NCI-H460 (cell line): ENCODE results near the gene CALML3. TPM values are rescaled to one million over a fixed set of nuclear protein-coding genes. Genes with fewer than 3 reads are reported as not detected.
A peak's percentile ranks its signal among the peaks of the same experiment; 100 is the strongest.

ENCODE experiments used
- DNase-seq: peaks from one replicate; pipeline ENCODE4 v3.0.0-alpha.2; 2016; ENCODE audit warnings: low read depth; ENCODE audit errors: extremely low read depth
- total RNA-seq: library from RNA; depleted of rRNA; stranded (reverse); fragments of >200 nt; shearing (Covaris generic); gene quantifications from 2 replicates; pipeline ENCODE4 v1.2.3, GENCODE V29; 2014

The CALML3 gene
- total RNA-seq, 1 experiment from 2014 or later = not detected

- DNase-seq = no peak
Observed at GRCh38 chr10:5504146-5505072, 20.4 kb upstream of the CALML3 start.

GRCh38 chr10:5506246-5506645, 18.5 kb upstream of the CALML3 start:
- no peak for DNase-seq

- no peak for DNase-seq
Observed at GRCh38 chr10:5506751-5507648, 17.8 kb upstream of the CALML3 start.

- DNase-seq = no peak
Observed at GRCh38 chr10:5507649-5508131, 17.1 kb upstream of the CALML3 start.

GRCh38 chr10:5508161-5508604, 16.6 kb upstream of the CALML3 start:
- no peak for DNase-seq

- no peak for DNase-seq
Observed at GRCh38 chr10:5508786-5509185, 16.0 kb upstream of the CALML3 start.

GRCh38 chr10:5509236-5509635, 15.5 kb upstream of the CALML3 start:
- DNase-seq = no peak

- no peak for DNase-seq
Observed at GRCh38 chr10:5509691-5510090, 15.1 kb upstream of the CALML3 start.

- no peak for DNase-seq
Observed at GRCh38 chr10:5510281-5511072, 14.3 kb upstream of the CALML3 start.

- DNase-seq = no peak
Observed at GRCh38 chr10:5511231-5511884, 13.4 kb upstream of the CALML3 start.

GRCh38 chr10:5511885-5512280, 12.9 kb upstream of the CALML3 start:
- no peak for DNase-seq

GRCh38 chr10:5512331-5512730, 12.4 kb upstream of the CALML3 start:
- DNase-seq = no peak

- DNase-seq = no peak
Observed at GRCh38 chr10:5512881-5513612, 11.7 kb upstream of the CALML3 start.

- DNase-seq = no peak
Observed at GRCh38 chr10:5514226-5514850, 10.4 kb upstream of the CALML3 start.

- DNase-seq = no peak
Observed at GRCh38 chr10:5515948-5516761, 8.6 kb upstream of the CALML3 start.

- DNase-seq = no peak
Observed at GRCh38 chr10:5517546-5517945, 7.2 kb upstream of the CALML3 start.

GRCh38 chr10:5518143-5518542, 6.6 kb upstream of the CALML3 start:
- peak; percentile 49 for DNase-seq

GRCh38 chr10:5519054-5519453, 5.7 kb upstream of the CALML3 start:
- no peak for DNase-seq
